ENCODE results near the gene NFE2L2.

NFE2L2 gene

DNA sequence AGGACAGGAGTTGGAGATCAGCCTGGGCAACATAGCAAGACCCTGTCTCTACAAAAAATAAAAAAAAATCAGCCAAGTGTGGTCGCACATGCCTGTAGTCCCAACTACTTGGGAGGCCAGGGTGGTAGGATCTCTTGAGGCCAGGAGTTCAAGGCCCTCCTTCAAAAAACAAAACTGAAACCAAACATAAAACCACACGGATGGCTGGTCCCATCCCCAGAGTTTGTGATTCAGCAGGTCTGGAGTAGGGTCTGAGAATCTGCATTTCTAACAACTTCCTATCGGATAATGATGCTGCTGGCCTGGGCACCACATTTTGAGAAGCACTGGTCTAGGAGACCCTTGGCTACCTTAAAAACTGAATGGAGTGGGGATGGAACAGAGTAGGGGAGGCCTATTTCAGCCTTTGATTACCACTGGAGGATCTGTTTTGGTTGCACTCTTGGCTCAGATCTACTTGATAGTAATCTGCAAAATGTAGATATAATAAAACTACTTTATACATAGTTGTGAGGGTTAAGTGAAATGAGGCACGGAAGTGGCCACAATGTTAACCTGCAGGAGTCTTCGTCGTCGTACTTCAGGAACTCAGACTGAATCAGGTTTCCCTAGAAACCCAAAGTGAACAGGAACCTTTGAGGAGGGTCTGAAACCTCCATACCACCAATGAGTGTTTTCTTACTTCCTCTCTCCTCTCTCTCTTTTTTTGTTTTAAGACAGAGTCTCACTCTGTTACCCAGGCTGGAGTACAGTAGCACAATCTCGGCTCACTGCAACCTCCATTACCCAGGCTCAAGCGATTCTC lies 25.5 kb upstream of the NFE2L2 start:
- Histone ChIP-seq H3K4me3 (ENCODE audit: low read depth, low read length, poor library complexity, severe bottlenecking) (no peak overlapping the region), H3K9me3 (ENCODE audit: low read length) (no peaks in the 10 kb centered on the region), H3K9me2 (ENCODE audit: low read depth, low read length) (no peaks in the 10 kb centered on the region), H3K79me2 (ENCODE audit: insufficient read depth, low read length) (no peaks in the 10 kb centered on the region), H3K27ac (ENCODE audit: low read depth, low read length, poor library complexity, severe bottlenecking) (no peak overlapping the region), H3K4me2 (ENCODE audit: low read length) (no peak overlapping the region), H3K27me3 (ENCODE audit: insufficient read depth, low read length) (no peaks in the 10 kb centered on the region), H3K9ac (ENCODE audit: low read length) (no peak overlapping the region), H3K36me3 (ENCODE audit: insufficient read depth, low read length) (no peaks in the 10 kb centered on the region), H3F3A (ENCODE audit: insufficient read depth, low read length) (no peaks in the 10 kb centered on the region), H4K20me1 (ENCODE audit: insufficient read depth, low read length) (no peaks in the 10 kb centered on the region), H2AFZ (ENCODE audit: low read length) (no peak overlapping the region), H3K4me1 (ENCODE audit: insufficient read depth, low read length, severe bottlenecking) (no peaks in the 10 kb centered on the region)
- TF ChIP-seq EZH2 (IDR thresholded peaks at IDR 0.05; ENCODE audit: borderline replicate concordance, low read length): no peak
- TF ChIP-seq, protein P1, sequence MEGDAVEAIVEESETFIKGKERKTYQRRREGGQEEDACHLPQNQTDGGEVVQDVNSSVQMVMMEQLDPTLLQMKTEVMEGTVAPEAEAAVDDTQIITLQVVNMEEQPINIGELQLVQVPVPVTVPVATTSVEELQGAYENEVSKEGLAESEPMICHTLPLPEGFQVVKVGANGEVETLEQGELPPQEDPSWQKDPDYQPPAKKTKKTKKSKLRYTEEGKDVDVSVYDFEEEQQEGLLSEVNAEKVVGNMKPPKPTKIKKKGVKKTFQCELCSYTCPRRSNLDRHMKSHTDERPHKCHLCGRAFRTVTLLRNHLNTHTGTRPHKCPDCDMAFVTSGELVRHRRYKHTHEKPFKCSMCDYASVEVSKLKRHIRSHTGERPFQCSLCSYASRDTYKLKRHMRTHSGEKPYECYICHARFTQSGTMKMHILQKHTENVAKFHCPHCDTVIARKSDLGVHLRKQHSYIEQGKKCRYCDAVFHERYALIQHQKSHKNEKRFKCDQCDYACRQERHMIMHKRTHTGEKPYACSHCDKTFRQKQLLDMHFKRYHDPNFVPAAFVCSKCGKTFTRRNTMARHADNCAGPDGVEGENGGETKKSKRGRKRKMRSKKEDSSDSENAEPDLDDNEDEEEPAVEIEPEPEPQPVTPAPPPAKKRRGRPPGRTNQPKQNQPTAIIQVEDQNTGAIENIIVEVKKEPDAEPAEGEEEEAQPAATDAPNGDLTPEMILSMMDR (IDR thresholded peaks at IDR 0.05; ENCODE audit: low read length): no peak

DNA sequence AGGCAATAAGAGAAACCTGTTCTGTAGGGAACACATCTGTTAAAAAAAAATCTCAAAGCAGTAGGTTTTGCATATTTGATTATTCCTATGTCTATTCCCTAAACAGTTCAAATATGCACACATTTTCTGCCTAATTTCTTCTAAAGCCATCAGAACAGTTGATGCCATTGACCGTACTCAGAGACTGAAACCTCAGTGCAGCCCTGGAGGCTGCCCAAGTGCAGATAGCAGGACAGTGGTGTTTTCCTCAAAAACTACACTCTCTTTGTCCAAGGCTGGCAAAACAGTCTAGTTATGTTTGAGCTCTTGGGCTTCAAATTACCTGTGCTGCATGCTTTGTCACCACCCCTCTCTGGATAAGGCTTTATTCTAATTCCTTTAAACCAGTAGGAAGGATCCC lies 23.3 kb upstream of the NFE2L2 start:
- Histone ChIP-seq H3K79me2 (ENCODE audit: insufficient read depth, low read length) (no peaks in the 10 kb centered on the region), H2AFZ (ENCODE audit: low read length) (no peak overlapping the region), H4K20me1 (ENCODE audit: insufficient read depth, low read length) (no peaks in the 10 kb centered on the region), H3K27ac (ENCODE audit: low read depth, low read length, poor library complexity, severe bottlenecking) (no peak overlapping the region), H3K4me1 (ENCODE audit: insufficient read depth, low read length, severe bottlenecking) (peaks cover 12% of the 10 kb centered on the region), H3K4me3 (ENCODE audit: low read depth, low read length, poor library complexity, severe bottlenecking) (no peak overlapping the region), H3K27me3 (ENCODE audit: insufficient read depth, low read length) (no peaks in the 10 kb centered on the region), H3K9ac (ENCODE audit: low read length) (no peak overlapping the region), H3K9me3 (ENCODE audit: low read length) (no peaks in the 10 kb centered on the region), H3F3A (ENCODE audit: insufficient read depth, low read length) (no peaks in the 10 kb centered on the region), H3K36me3 (ENCODE audit: insufficient read depth, low read length) (no peaks in the 10 kb centered on the region), H3K9me2 (ENCODE audit: low read depth, low read length) (no peaks in the 10 kb centered on the region), H3K4me2 (ENCODE audit: low read length) (no peak overlapping the region)
- TF ChIP-seq, protein P1 (IDR thresholded peaks at IDR 0.05; ENCODE audit: low read length): no peak

DNA sequence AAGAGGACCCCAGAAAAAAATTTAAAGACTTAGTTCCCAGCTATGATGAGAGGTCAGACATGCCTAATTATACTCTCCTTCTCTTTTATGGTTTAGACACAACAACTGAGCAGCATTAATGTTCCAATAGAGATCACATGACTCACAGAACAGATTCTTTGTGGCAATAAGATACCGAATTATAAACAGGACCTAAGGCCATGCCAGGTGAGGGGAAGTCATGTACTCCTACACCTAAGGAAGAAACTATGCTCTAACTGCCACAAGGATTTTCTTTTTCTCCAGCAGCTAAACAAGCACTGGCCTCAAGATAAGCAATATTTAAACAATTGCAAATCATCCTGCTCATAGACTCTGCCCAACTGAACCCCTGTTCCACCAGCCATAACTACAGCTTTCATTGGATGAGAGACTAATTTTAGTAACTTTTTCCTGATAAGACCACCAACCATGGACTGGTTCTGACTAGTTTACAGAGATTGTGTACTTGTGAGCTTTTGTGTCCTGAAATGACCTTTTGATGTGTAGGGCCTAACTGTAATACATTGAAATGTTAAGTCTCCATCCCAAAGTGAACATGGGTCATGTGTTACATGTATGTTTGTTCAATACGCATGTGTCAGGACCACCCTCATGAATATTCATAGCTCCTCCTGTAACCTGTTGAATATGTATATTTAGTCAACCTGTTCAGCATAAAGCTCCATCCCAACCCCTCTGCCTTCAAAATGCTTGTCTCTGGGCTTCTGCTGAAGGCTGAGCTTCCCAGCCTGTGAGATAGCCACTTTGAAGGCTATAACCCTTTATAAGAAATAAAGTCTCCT lies 21.6 kb upstream of the NFE2L2 start:
- Histone ChIP-seq H3K27ac (ENCODE audit: low read depth, low read length, poor library complexity, severe bottlenecking) (no peak overlapping the region), H2AFZ (ENCODE audit: low read length) (no peak overlapping the region), H3F3A (ENCODE audit: insufficient read depth, low read length) (no peaks in the 10 kb centered on the region), H3K4me3 (ENCODE audit: low read depth, low read length, poor library complexity, severe bottlenecking) (no peak overlapping the region), H4K20me1 (ENCODE audit: insufficient read depth, low read length) (no peaks in the 10 kb centered on the region), H3K9ac (ENCODE audit: low read length) (no peak overlapping the region), H3K4me1 (ENCODE audit: insufficient read depth, low read length, severe bottlenecking) (peaks cover 29% of the 10 kb centered on the region), H3K4me2 (ENCODE audit: low read length) (no peak overlapping the region), H3K9me3 (ENCODE audit: low read length) (no peaks in the 10 kb centered on the region), H3K27me3 (ENCODE audit: insufficient read depth, low read length) (no peaks in the 10 kb centered on the region), H3K79me2 (ENCODE audit: insufficient read depth, low read length) (no peaks in the 10 kb centered on the region), H3K9me2 (ENCODE audit: low read depth, low read length) (no peaks in the 10 kb centered on the region), H3K36me3 (ENCODE audit: insufficient read depth, low read length) (no peaks in the 10 kb centered on the region)
- TF ChIP-seq, protein P1 (IDR thresholded peaks at IDR 0.05; ENCODE audit: low read length): no peak
- TF ChIP-seq EZH2 (IDR thresholded peaks at IDR 0.05; ENCODE audit: borderline replicate concordance, low read length): no peak

Data from OCI-LY1 (cell line).